ENCODE data around the gene LRRC45.

DNA sequence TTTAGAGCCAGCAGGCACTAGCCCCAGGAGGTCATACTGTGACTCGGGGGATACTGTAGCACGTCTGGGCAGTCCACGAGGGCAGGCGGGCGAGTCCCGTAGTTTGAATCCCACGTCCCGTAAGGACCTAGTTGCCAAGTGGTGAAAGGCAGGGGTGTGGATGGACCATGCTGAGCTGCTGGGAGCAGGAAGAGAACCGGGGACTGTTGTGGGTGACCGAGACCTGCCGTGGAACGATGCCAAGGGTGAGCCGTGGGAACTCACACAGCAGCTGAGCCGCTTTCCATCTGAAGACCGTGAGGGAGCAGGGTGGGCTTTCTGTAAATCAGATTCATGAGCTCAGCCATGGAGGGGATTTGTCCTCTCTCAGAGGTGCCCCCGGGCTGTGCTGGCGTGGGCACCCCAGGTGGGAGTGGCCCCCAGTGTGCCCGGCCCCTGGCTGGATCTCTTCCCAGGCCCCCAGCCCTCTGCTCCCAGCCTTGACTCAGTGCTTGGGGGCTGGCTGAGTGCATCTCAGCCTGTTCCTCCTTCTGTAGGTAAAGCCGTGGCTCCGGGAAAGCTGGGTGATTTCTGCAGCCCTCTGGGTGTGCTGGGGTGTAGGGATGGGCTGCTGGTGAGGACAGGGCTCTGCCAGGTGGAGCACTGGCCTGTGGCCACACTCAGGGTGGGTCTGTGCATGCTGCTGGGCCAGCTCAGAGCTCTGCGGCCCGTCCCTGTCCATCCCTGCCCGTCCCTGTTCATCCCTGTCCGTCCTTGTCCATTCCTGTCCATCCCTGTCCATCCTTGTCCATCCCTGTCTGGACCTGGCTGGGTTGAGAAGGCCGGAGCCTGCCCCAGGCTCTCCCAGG is 32.0 kb upstream of the LRRC45 start:
- TF ChIP-seq CTCF (conservative IDR thresholded peaks at IDR 0.05 in 1 of 2, IDR thresholded peaks at IDR 0.05 in 1 of 2; ENCODE audit: low read depth in 1 of 2, low read length in 2 of 2): no peak
- no peak for TF ChIP-seq EZH2 (IDR thresholded peaks at IDR 0.05; ENCODE audit: low read length, missing control alignments)
